Neural cell (in vitro differentiated cells): ENCODE data around the gene PRRT1. TPM values are rescaled to one million over a fixed set of nuclear protein-coding genes. Genes with fewer than 3 reads are reported as not detected.

Source experiments
- H2AFZ ChIP-seq: fragments of 200-600, 300-800 bp; sonication (generic), shearing (Covaris generic); 2 replicates; pipeline ENCODE4 v1.6.0; 2014; ENCODE audit warnings: low read depth, mild to moderate bottlenecking, antibody characterized with exemption, low read length, moderate library complexity
- H3F3A ChIP-seq: fragments of 200-600 bp; shearing (Covaris generic); 2 replicates; pipeline ENCODE4 v1.6.1; 2016; ENCODE audit warnings: mild to moderate bottlenecking, moderate library complexity, mixed read lengths, antibody characterized with exemption, low read length; ENCODE audit not compliant: insufficient read depth, poor library complexity, severe bottlenecking
- H3K27ac ChIP-seq: fragments of 200-600, 300-800 bp; sonication (generic), shearing (Covaris generic); 2 replicates; pipeline ENCODE4 v1.5.1; 2014; ENCODE audit warnings: mild to moderate bottlenecking, low read length, moderate library complexity
- H3K27me3 ChIP-seq: fragments of 300-800, 200-600 bp; sonication (generic), shearing (Covaris generic); 2 replicates; pipeline ENCODE4 v1.6.0; 2014; ENCODE audit warnings: mild to moderate bottlenecking, low read depth, low read length, moderate library complexity; ENCODE audit not compliant: insufficient read depth
- H3K36me3 ChIP-seq: fragments of 300-800, 200-600 bp; sonication (generic), shearing (Covaris generic); 2 replicates; pipeline ENCODE4 v1.5.1; 2014; ENCODE audit warnings: mild to moderate bottlenecking, antibody characterized with exemption, low read length, moderate library complexity; ENCODE audit not compliant: insufficient read depth
- H3K4me2 ChIP-seq: fragments of 300-800, 200-600 bp; sonication (generic), shearing (Covaris generic); 2 replicates; pipeline ENCODE4 v1.6.0; 2014; ENCODE audit warnings: mild to moderate bottlenecking, low read length
- H3K4me3 ChIP-seq: fragments of 300-800, 200-600 bp; sonication (generic), shearing (Covaris generic); 2 replicates; pipeline ENCODE4 v1.5.1; 2014; ENCODE audit warnings: mild to moderate bottlenecking, low read length, moderate library complexity
- H3K79me2 ChIP-seq: fragments of 200-600 bp; shearing (Covaris generic); replicated peaks from 2 replicates; pipeline ENCODE4 v1.6.0; 2014; ENCODE audit warnings: mild to moderate bottlenecking, low read length, moderate library complexity; ENCODE audit not compliant: insufficient read depth
- H3K9ac ChIP-seq: fragments of 300-800, 200-600 bp; sonication (generic), shearing (Covaris generic); 2 replicates; pipeline ENCODE4 v1.6.1; 2016; ENCODE audit warnings: mild to moderate bottlenecking, low read length, mixed read lengths
- H3K9me2 ChIP-seq: fragments of 200-600 bp; shearing (Covaris generic); 2 replicates; pipeline ENCODE4 v1.6.1; 2016; ENCODE audit warnings: mild to moderate bottlenecking, low read length, mixed read lengths; ENCODE audit not compliant: insufficient read depth
- H3K9me3 ChIP-seq: fragments of 200-600, 300-800 bp; sonication (generic), shearing (Covaris generic); 2 replicates; pipeline ENCODE4 v1.6.1; 2016; ENCODE audit warnings: mild to moderate bottlenecking, mixed run types, low read length, moderate library complexity, mixed read lengths
- H4K20me1 ChIP-seq: fragments of 200-600 bp; shearing (Covaris generic); 2 replicates; pipeline ENCODE4 v1.6.1; 2016; ENCODE audit warnings: mild to moderate bottlenecking, mixed run types; ENCODE audit not compliant: insufficient read depth
- CTCF ChIP-seq: fragments of 450-650 bp; IDR thresholded peaks from 2 replicates; pipeline ENCODE4 v1.5.1; 2014; ENCODE audit warnings: antibody characterized with exemption, mild to moderate bottlenecking, moderate library complexity; ENCODE audit not compliant: poor library complexity, severe bottlenecking
- EP300 ChIP-seq: fragments of 450-650 bp; conservative IDR thresholded peaks from 2 replicates; pipeline ENCODE4 v1.6.1; 2014; ENCODE audit warnings: antibody characterized with exemption, mild to moderate bottlenecking, moderate library complexity; ENCODE audit not compliant: poor library complexity, severe bottlenecking
- EZH2 ChIP-seq: fragments of 200-600, 300-800 bp; shearing (Covaris generic), sonication (generic); IDR thresholded peaks from 2 replicates; pipeline ENCODE4 v1.6.1; 2014; ENCODE audit warnings: antibody characterized with exemption, low read length, borderline replicate concordance, mild to moderate bottlenecking; ENCODE audit not compliant: insufficient read depth, poor library complexity, severe bottlenecking
- MXI1 ChIP-seq: fragments of 450-650 bp; conservative IDR thresholded peaks from 2 replicates; pipeline ENCODE4 v1.6.1; 2014; ENCODE audit warnings: antibody characterized with exemption, mild to moderate bottlenecking; ENCODE audit not compliant: poor library complexity, severe bottlenecking
- POLR2AphosphoS5 ChIP-seq: IDR thresholded peaks from 2 replicates; pipeline ENCODE4 v1.6.1; 2012
- RAD21 ChIP-seq: fragments of 450-650 bp; conservative IDR thresholded peaks from 2 replicates; pipeline ENCODE4 v1.6.1; 2014; ENCODE audit warnings: antibody characterized with exemption, mild to moderate bottlenecking, moderate library complexity
- REST ChIP-seq: IDR thresholded peaks from 2 replicates; pipeline ENCODE4 v1.6.1; 2012; ENCODE audit warnings: borderline replicate concordance
- SMC3 ChIP-seq: fragments of 450-650 bp; conservative IDR thresholded peaks from 2 replicates; pipeline ENCODE4 v1.6.1; 2014; ENCODE audit warnings: antibody characterized with exemption, mild to moderate bottlenecking, moderate library complexity; ENCODE audit not compliant: poor library complexity
- TAF1 ChIP-seq: IDR thresholded peaks from 2 replicates; pipeline ENCODE4 v1.6.1; 2012; ENCODE audit warnings: low read depth
- polyA plus RNA-seq: library from polyadenylated mRNA; depleted of rRNA; stranded (reverse); fragments of >200 nt; gene quantifications from 2 replicates; pipeline ENCODE4 v1.2.3, GENCODE V29; 2014

Gene PRRT1
- polyA plus RNA-seq, 1 donor from 2014 or later, result 0.22 TPM

GRCh38 chr6:32167761-32168262, 16.1 kb upstream of the PRRT1 start:
- H3K36me3 ChIP-seq, result no peaks in the 10 kb centered on the region
- no peaks in the 10 kb centered on the region for H3F3A ChIP-seq

GRCh38 chr6:32167154-32167760, 15.5 kb upstream of the PRRT1 start:
- Histone ChIP-seq H3K36me3 (no peaks in the 10 kb centered on the region), H3K79me2 (peaks cover under 1% of the 10 kb centered on the region), H3K9me3 (no peaks in the 10 kb centered on the region), H3K4me3 (no peak overlapping the region), H3K27ac (no peak overlapping the region), H3K9ac (no peak overlapping the region), H3K9me2 (no peaks in the 10 kb centered on the region), H2AFZ (no peak overlapping the region), H3K4me2 (no peak overlapping the region), H3F3A (no peaks in the 10 kb centered on the region), H4K20me1 (no peaks in the 10 kb centered on the region), H3K27me3 (no peaks in the 10 kb centered on the region)
- TF ChIP-seq REST (no peak), EP300 (no peak), TAF1 (no peak), SMC3 (no peak), RAD21 (no peak)

More at GRCh38 chr6:32167761-32168262, 16.1 kb upstream of the PRRT1 start:
- Histone ChIP-seq H3K9ac (no peak overlapping the region), H2AFZ (no peak overlapping the region), H3K4me2 (no peak overlapping the region), H3K9me2 (no peaks in the 10 kb centered on the region), H3K9me3 (no peaks in the 10 kb centered on the region), H3K27ac (no peak overlapping the region), H3K27me3 (no peaks in the 10 kb centered on the region), H3K79me2 (peaks cover 6% of the 10 kb centered on the region), H3K4me3 (no peak overlapping the region), H4K20me1 (no peaks in the 10 kb centered on the region)
- TF ChIP-seq EZH2, result no peak
- TF ChIP-seq MXI1, result no peak
- no peak for TF ChIP-seq POLR2AphosphoS5
- no peak for TF ChIP-seq REST
- no peak for TF ChIP-seq CTCF
- TF ChIP-seq RAD21, result no peak
- no peak for TF ChIP-seq EP300
- TF ChIP-seq SMC3, result no peak
- TF ChIP-seq TAF1, result no peak
